NCI-H146 treated with DMSO at 0.1 percent for 48 hours (cell line): ENCODE results near the gene TNFRSF1B.

ENCODE experiments used
- DNase-seq: peaks from one replicate; lab custom pipeline; 2025; ENCODE audit not compliant: unreplicated experiment; lab: John Stamatoyannopoulos, UW

The TNFRSF1B gene

GRCh38 chr1:12141163-12141850, 25.5 kb upstream of the TNFRSF1B start:
- DNase-seq = no peak

- DNase-seq = no peak
Observed at GRCh38 chr1:12142141-12142823, 24.5 kb upstream of the TNFRSF1B start.

DNA sequence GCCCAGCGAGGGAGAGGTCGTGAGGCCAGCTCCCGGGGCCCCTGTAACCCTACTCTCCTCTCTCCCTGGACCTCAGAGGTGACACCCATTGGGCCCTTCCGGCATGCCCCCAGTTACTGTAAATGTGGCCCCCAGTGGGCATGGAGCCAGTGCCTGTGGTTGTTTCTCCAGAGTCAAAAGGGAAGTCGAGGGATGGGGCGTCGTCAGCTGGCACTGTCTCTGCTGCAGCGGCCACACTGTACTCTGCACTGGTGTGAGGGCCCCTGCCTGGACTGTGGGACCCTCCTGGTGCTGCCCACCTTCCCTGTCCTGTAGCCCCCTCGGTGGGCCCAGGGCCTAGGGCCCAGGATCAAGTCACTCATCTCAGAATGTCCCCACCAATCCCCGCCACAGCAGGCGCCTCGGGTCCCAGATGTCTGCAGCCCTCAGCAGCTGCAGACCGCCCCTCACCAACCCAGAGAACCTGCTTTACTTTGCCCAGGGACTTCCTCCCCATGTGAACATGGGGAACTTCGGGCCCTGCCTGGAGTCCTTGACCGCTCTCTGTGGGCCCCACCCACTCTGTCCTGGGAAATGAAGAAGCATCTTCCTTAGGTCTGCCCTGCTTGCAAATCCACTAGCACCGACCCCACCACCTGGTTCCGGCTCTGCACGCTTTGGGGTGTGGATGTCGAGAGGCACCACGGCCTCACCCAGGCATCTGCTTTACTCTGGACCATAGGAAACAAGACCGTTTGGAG, 23.7 kb upstream of the TNFRSF1B start:
- no peak for DNase-seq

GRCh38 chr1:12143631-12144155, 23.1 kb upstream of the TNFRSF1B start:
- DNase-seq = no peak

- no peak for DNase-seq
Observed at GRCh38 chr1:12144236-12144635, 22.6 kb upstream of the TNFRSF1B start.

- DNase-seq = no peak
Observed at GRCh38 chr1:12144969-12145368, 21.8 kb upstream of the TNFRSF1B start.

DNA sequence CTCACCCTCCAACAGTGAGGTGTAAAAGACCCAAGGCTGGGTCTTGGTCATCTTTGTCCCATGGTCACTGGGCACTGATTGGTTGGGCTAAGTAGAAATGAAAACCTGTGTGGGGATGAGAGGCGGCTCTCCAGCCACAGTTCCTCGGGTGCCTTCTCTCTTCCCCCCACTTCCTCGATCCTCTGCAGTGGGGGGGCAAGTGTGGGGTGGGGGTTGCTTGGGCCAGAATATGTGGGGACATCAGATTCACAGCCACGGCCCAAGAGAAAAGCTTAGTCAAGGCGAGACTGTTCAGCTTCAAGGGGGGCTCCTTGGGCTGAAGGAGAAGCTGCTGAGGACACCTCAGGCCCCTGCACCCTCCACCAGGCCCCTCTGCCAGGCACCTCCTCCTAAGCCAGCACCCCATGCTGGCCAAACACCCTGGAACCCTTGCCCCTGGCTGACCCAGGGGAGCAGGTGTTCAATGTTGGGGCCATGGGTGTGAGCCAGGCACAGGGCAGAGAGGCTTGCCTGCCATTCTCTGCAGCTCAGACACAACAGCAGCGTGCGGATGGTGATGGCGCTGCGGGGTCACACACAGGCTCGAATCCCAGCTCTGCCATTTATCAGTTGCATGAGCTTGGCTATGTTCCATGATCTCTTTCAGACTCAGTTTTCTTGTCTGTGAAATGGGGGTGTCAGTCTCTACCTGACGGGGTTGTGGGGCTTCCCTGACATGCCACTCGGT, 21.0 kb upstream of the TNFRSF1B start:
- DNase-seq = no peak

DNA sequence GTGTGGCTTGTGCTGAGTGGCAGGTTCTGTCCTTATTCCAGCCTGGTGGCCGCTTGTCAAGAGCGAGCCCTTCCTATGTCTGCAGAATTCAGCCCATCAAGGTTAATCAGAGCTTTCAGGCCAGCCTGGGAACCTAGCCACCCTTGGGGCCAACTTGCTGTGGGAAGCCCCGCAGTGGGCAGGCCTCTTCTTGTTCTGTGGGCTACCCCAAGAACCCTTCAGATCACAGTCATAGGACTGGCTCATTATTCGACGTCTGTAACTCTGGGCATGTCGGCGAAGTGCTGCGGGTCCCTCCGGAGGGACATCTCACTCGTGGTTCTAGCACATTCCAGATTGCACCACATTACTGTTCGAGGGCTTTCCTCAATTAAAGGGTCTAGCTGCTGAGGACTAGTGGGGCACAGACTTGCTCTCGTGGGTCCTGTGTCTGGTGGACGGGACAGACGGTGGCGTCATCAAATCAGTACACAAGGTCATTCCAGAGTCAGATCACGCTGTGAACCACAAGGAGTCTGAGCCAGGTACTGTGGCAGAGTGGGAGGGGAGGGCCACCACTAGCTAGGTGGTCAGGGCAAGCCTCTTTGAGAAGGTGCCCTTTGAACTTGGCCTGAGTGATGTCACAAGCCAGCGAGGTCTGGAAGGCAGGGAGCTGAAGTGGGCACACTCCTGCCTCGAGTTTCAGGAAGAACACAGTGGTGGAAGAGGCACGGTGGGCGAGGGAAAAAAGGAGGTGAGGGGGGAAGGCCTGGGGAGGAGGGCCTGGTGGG, 20.3 kb upstream of the TNFRSF1B start:
- DNase-seq = no peak

DNA sequence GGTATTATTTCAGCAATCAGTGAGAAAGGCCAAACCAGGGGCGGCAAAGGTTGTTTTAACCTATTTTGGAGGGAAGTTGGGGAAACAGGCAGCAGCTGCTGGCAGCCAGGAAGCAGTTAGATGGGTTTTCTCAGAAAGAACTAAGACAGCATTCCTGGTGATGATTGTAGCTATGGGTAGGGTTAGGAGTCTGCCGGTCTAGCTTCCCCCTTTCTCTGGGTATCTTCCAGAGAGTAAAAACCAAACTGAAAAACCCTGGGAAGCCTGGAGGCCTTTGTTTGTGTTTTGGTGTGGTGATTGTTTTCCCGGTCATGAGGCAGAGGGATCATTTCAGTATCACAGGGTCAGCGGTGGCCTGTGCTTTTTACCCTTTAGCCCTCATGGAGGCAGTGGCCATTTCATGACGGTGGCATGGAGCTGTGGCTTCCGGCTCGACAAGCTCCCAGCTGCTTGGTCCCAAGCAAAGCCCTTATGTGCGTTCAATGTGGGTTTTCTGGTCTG, 19.5 kb upstream of the TNFRSF1B start:
- DNase-seq = no peak

DNA sequence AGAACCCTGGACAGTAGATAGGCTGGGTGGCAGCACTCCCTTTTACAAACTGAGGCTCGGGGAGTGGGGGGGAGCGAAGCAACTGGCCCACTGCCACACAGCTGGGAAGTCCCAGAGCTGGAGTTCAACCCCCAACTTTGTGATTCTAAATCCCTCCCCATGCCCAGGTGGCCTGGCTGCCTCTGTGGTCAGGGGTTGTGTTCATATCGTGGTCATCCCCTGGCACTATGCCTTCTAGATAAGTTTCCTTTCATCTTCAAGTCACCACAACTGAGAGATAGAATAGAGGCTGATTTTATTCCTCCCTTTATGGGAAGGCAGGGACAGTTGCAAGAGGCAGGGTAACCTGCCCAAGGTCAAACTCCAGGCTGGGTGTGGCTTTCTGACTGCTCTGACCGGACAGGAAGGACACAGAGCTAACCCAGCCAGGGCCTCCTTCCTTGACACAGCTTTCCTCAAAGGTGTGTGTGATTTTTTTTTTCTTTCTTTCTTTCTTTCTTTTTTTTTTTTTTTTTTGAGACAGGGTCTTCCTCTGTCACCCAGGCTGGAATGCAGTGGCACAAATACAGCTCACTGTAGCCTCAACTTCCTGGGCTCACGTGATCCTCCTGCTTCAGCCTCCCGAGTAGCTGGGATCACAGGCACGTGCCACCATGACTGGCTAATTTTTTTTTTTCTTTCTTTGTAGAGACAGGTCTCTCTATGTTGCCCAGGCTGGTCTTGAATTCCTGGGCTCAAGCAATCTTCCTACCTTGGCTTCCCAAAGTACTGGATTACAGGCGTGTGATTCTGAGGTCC, 18.4 kb upstream of the TNFRSF1B start:
- DNase-seq = no peak

GRCh38 chr1:12148958-12149790, 17.6 kb upstream of the TNFRSF1B start:
- DNase-seq = no peak

GRCh38 chr1:12149791-12150175, 17.0 kb upstream of the TNFRSF1B start:
- no peak for DNase-seq

DNA sequence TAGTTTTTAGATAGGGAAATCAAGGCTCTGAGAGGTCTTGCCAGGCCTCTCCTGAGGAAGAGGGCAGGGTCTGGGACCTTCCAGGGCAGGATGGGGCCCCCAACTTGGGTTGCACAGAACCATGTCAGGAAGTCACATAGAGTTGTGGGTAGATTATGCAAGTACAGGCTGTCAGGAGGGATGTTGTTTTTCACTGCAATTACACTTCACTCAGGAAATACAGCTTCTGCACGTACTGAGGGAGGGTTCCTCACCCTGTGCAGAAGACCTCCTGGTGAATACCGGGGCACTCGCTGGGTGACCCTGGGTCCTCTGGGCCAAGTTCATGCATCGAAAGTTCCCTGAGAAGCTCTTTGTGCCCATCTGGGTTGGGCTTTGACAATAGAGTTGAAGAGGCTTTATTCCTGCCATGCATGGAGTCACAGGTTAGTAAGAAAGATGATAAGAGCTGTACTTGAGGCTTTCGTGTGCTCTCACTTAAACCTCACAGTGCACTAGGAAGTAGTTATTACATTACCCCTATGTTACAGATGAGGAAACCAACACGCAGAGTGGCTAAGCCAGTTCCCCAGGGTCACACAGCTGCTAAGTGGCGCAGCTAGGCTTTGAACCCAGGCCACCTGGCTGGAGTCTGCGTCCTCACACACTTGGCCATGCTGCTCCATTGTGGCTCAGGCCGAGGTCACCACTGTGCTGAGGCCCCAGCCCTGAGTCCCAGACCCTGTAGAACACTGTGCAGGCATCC, 16.2 kb upstream of the TNFRSF1B start:
- no peak for DNase-seq

GRCh38 chr1:12151465-12151864, 15.3 kb upstream of the TNFRSF1B start:
- no peak for DNase-seq

GRCh38 chr1:12152113-12152891, 14.5 kb upstream of the TNFRSF1B start:
- no peak for DNase-seq

DNA sequence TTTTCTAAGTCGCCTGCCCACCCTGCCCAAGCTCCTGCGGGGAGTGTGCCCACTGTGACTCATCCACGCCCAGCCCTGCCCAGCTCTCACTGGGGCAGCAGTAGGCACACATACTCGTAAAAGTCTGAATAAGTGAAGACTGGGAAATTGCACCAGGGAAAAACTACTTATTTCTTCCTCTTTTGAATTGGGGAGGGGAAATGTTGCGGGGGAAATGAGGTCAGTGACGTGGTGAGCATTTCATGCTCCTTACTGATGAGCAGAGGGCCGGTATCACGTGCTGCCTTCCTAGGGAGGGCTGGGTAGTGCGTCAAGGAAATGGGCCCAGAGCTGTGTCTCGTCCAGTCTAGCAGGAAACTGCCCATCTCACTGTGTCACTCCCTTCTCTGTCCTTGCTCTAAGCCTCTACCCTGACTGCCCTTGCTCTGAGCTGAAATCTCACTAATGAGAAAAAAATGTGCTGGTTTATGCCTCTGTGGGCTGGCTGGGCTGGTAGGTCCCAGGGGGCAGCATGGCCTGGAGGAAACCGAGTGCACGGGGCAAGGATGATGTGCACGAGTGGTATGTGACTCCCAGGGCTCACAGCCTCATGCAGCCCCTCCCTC, 13.5 kb upstream of the TNFRSF1B start:
- no peak for DNase-seq

DNA sequence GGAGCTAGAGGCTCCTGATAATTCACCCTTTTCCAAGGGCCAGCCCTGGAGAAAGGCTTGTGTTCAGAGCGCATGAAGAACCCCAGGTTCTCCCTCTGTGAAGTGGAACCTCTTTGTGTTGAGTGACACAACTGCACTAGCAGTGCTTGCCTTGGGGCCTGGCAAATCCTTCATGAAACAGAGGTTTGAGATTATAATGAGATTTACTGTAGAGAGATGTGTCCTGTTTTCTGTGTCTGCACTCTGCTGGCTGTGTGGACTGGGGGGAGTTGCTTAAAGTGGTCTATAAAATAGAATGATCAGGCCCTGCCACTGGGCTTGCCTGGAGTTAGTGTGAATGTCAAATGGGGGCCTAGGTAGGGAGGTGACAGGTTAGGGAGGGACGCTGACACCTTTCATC, 11.5 kb upstream of the TNFRSF1B start:
- DNase-seq = no peak
